NK-92 (cell line): Measurements from ENCODE around the gene GUCY2D.
"Not testable (repeated sequence)": the region's sequence is repeated elsewhere in the genome, so short reads cannot be mapped to it uniquely, and the experiment has no call there.

Source experiments
- DNase-seq: peaks from one replicate; lab custom pipeline; 2025; ENCODE audit not compliant: unreplicated experiment; lab: John Stamatoyannopoulos, UW

The GUCY2D gene

DNA sequence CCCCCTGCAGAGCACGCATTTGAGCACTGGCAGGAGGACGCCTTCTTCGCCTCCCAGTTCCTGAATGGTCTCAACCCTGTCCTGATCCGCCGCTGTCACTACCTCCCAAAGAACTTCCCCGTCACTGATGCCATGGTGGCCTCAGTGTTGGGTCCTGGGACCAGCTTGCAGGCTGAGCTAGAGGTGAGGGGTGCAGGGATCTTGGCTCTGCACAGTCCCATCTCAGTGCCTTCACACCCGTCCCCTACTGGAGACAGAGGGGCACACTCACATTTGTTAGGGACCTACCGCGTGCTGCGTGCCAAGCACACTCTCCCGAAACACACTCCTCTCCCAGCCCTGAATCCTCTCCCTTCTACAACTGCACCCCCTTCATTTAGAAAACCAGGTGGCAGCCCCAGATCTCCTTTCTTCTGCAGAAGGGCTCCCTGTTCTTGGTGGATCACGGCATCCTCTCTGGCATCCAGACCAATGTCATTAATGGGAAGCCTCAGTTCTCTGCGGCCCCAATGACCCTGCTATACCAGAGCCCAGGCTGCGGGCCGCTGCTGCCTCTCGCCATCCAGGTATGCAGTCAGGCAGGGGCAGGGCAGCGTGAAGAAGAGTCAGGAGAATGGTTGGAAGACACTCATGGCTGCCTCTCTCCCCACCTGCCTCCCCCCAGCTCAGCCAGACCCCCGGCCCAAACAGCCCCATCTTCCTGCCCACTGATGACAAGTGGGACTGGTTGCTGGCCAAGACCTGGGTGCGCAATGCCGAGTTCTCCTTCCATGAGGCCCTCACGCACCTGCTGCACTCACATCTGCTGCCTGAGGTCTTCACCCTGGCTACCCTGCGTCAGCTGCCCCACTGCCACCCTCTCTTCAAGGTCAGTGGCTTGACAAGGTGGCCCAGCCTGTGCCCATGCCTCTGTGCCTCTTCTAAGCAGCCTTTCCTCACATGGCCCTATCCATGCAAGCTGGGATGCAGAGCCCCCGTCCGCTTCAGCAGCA, 42.7 kb downstream of the GUCY2D start:
- no peak for DNase-seq

DNA sequence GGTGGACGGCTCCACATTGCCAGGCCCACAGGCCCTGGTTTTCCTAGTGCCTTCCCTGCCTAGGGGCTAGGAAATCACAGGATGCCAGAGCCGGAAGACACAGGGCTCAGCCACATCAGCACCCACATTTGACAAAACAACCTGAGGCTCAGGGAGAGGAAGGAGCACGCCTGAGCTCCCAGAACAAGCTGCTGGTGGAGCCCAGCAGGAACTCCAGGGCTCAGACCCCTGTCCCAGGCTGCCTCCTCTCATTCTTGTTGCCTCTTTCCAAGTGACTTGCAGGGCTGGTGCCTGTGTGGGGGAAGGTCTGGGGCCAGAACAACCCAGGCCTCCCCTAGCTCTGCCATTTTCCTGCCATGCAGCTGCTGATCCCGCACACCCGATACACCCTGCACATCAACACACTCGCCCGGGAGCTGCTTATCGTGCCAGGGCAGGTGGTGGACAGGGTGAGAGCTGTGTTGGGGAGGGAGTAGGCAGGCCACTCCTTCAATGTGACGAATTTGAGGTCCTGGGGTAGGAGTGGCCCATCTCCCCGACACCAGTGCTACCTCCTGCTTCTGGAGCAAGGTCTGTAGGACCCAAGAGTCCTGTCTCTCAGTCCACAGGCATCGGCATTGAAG, 44.0 kb downstream of the GUCY2D start:
- DNase-seq, result no peak

DNA sequence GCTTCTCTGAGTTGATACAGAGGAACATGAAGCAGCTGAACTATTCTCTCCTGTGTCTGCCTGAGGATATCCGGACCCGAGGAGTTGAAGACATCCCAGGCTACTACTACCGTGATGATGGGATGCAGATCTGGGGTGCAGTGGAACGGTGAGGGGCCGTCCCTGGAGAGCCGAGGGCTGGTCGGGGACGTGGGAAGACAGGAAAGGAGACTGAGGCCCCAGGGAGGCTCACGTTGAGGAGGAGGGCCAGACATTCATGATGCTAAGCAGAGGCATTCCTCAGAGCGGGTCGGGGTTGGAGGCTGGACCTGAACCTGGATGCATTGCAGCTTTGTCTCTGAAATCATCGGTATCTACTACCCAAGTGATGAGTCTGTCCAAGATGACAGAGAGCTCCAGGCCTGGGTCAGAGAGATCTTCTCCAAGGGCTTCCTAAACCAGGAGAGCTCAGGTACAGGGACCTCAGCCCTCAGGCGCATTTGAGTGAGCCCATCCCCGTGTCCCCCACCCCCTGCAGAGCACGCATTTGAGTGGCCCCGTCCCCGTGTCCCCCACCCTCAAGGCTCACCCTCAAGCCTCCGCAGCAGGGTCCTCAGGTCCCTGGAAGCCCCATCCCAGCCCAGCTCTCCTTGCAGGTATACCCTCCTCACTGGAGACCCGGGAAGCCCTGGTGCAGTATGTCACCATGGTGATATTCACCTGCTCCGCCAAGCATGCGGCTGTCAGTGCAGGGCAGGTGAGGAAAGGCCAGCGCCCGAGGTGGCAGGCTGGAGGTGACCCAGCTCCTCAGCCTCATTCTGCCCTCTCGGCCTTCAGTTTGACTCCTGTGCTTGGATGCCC, 44.7 kb downstream of the GUCY2D start:
- DNase-seq, result no peak

DNA sequence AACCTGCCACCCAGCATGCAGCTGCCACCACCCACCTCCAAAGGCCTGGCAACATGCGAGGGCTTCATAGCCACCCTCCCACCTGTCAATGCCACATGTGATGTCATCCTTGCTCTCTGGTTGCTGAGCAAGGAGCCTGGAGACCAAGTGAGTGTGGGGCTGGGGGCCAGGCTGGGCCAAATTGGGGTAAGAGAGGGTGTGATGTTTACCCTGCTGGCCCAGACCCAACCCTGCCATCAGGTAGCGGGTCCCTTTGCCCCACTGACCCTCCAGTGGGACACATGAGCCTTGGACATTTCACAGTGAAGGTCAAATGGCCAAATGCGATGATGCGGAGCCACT, 45.3 kb downstream of the GUCY2D start:
- no peak for DNase-seq

DNA sequence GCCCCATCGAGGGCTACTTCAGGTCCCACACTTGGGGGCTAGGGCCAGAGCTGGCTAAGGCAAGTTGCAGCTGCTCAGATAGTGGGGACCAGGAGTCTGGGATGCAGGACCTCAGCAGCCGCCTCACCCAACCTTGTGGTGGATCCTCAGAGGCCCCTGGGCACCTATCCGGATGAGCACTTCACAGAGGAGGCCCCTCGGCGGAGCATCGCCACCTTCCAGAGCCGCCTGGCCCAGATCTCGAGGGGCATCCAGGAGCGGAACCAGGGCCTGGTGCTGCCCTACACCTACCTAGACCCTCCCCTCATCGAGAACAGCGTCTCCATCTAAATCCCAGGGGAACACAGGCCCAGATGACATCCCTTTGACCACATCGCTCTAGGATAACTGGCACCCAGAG, 45.8 kb downstream of the GUCY2D start:
- no peak for DNase-seq

DNA sequence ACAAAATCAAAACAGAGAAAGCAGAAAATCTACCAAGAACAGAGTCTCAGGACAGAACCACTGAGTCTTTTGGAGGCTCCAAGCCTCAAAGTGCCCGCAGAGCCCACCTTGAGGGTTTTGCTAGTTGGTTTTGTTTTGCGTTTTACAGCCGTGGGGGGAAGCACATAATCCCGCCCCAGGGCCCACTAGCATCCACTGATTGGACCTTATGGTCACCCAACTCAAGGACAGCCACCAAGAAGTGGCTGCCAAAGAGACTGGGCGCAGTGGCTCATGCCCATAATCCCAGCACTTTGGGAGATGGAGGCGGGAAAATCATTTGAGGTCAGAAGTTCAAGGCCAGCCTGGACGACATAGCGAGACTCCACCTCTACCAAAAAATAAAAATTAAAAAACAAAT, 46.3 kb downstream of the GUCY2D start:
- no peak for DNase-seq

DNA sequence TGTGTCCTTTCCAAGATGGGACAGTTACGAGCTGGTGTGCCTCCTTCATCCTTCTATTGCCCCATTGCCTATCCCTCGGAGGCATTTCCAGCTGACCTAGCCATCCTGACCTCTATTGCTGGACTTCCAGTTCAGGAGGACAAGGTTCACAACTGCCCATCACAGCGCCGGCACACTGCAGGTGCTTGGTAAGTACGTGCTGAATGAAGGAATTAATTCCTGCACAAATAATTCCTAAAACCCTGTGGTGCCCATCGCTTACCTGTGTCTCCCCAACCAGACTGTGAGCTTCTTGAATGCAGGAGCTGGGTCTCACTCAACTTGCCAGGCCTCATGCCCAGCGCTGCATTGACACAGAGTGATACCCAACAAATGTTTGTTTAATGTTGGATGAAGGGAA, 49.4 kb downstream of the GUCY2D start:
- DNase-seq, result no peak

DNA sequence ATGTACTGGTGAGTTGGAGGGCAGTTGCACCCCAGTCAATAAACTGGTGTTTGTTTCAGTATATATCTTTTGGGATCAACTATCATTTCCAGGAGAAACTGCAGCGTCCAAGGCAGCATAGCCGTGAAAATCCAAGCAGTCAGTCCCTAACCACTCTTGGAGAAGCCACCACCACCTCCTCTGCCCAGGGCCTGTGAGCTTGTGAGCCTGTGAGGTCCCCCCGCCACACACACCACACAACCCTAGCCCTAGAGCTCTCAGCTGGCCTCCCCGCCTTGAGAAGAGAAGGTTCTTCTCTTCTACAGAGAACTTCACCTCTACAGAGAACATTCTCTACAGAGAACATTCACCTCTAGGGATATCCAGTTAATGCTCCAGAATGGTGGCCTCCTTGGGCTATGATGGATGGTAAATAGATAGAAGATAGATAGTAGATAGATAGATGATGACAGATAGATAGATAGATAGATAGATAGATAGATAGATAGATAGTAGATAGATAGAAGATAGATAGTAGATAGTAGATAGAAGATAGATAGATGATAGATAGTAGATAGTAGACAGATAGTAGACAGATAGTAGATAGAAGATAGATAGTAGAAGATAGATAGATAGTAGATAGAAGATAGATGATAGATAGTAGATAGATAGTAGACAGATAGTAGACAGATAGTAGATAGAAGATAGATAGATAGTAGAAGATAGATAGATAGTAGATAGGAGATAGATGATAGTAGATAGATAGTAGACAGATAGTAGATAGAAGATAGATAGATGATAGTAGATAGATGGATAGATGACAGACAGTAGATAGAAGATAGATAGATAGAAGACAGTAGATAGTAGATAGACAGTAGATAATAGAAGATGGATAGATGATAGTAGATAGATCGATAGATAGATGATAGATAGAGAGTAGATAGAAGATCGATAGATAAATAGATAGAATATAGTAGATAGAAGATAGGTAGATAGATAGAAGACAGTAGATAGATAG, 50.1 kb downstream of the GUCY2D start:
- DNase-seq, result no peak

DNA sequence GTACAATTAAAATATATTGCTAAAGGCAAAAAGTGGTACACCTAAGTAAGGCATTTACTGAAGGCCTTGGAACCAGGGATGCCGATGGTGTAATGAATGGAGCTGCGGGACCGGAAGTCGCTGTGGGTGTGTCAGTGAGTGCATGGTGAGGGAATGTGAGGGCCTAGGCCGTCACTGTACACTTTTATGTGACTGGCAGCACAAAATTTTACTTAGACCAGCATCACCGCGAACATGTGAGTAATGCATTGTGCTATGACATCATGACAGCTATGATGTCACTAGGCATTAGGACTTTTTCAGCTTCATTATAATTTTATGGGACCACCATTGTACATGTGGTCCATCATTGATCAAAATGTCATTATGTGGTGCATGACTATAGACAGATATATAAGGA, 51.2 kb downstream of the GUCY2D start:
- no peak for DNase-seq

DNA sequence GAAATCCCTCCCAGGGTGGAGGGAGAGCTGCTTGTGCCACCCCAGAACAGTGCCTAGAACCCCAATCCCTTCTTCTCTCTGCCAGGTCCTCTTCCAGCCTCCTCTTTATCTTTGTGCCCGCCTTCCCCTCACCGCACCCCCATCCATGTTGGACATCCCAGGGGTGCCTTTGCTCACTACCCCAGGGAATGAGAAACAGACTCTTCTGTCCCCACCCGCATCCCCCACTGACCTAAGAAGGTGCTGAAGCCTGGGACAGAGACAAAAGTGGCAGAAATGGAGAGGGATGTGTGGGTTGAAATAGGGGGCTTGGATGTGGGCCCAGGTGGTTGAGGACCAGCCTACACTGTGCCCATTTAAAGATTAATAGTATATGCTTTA, 53.4 kb downstream of the GUCY2D start:
- DNase-seq, result no peak

DNA sequence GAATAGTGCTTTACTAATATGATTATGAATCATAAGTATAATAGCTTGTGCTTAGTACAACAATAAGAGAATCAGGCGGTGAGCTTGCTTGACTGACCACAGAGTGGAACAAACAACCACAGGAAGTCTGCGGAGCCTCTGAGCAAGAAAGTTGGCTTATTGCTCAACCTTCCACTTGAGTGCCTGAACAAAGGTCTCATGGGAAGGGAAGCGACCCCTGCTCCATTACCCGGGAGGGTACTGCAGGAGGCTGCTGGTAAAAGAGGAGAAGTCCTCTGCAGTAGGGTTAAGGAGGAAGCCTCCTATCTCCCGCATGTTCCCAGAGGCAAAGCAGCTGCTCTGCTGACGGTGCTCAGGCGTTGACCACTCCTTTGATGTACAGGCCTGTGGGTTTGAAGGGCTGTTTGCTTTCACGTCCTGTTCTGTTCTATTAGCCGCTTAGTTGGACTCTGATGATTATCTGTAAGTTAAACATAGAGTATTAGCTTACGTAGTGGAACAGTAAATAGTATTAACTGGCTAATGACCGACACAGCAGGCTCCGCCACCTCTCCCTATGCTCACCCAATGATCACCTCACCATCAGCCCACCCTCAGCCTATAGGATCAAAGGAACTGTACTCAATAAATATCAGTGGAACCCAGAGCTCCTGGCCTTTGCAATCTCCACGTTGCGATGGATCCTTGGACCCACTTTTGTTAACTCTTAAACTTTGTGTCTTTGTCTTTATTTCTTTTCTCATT, 54.0 kb downstream of the GUCY2D start:
- DNase-seq, result no peak

DNA sequence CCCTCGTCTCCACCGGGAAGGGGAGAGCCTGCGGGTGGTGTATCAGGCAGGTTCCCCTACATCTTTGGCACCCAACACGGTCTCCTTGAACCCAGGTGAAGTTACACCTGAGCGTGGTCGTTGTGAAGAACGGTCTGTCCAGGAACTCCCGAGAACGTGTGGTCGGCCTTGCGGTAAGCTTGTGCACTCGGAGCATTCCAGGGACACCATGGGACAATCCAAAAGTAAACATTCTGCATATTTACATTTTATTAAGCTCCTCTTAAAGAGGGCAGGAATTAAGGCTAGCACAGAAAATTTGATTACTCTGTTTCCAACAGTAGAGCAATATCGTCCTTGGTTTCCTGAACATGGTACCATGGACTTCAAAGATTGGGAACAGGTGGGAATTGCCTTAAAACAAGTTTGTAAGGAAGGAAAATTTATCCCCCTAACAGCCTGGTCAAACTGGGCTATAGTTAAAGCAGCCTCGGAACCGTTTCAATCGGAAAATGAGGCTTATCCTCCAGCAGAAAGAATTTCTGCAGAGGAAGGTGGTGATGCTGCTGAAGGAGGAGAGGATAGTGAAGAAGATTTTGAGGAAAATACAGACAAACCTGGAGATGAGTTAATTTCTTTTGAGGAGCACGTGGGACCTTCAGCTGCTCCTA, 54.7 kb downstream of the GUCY2D start:
- no peak for DNase-seq

DNA sequence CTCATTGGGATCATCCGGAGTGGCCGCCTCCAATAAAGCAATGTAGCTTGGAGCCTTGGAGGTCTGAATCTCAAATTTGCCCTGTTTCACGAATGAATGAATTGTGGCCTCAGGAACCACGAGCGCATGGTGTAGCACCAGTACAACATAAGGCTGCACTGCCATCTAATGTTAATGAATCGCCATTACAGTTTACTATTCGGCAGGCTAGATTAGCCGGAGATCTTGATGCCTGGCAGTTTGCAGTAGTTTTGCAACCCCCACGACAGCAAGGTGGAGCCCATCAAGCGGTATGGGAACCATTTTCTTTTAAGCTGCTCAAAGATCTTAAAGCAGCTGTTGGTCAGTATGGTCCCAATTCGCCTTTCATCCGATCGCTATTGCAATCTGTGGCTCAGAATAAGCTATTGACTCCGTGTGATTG, 55.3 kb downstream of the GUCY2D start:
- no peak for DNase-seq

DNA sequence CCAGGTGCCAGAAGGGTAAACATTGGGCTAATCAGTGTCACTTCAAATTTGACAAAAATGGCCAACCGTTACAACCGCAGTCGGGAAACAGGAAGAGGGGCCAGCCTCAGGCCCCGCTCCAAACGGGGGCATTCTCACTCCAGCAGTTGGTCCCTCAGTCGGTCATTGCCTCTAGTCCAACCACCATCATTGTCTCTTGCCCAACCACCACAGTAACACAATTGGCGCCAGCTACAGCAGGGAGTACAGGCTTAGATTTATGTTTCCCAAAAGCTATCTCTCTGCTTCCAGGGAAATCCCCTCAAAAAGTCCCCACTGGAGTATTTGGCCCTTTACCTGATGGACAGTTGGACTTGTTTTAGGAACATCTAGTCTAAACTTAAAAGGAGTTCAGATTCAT, 56.7 kb downstream of the GUCY2D start:
- no peak for DNase-seq

DNA sequence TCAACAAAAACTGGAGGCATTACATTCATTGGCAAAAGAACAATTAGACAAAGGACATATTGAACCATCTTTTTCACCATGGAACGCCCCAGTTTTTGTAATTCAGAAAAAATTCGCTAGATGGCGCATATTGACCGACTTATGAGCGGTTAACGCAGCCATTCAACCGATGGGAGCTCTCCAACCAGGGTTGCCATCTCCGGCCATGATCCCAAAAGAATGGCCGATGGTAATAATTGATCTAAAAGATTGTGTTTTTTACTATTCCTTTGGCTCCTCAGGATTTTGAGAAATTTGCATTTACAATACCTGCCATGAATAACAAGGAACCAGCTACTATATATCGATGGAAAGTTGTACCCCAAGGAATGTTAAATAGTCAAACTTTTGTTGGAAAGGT, 57.9 kb downstream of the GUCY2D start:
- DNase-seq, result no peak

DNA sequence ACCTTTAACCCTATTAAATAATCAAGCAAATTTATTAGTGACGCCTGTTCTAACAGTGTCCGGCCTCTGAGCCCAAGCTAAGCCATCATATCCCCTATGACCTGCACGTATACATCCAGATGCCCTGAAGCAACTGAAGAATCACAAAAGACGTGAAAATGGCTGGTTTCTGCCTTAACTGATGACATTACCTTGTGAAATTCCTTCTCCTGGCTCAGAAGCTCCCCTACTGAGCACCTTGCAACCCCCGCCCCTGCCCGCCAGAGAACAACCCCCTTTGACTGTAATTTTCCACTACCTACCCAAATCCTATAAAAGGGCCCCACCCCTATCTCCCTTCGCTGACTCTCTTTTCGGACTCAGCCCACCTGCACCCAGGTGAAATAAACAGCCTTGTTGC, 59.4 kb downstream of the GUCY2D start:
- DNase-seq, result not testable (repeated sequence)

DNA sequence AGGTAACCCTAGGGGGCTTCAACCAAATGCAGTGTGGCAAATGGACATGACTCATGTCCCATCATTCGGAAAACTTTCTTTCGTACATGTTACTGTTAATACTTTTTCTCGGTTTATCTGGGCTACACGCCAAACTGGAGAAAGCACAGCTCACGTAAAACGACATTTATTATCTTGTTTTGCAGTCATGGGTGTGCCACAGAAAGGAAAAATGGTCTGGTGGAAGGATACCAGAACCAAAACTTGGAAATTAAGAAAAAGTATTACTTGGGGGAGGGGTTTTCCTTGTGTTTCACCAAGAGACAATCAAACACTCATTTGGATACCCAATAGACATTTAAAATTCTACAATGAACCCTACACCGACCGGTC, 60.0 kb downstream of the GUCY2D start:
- no peak for DNase-seq

DNA sequence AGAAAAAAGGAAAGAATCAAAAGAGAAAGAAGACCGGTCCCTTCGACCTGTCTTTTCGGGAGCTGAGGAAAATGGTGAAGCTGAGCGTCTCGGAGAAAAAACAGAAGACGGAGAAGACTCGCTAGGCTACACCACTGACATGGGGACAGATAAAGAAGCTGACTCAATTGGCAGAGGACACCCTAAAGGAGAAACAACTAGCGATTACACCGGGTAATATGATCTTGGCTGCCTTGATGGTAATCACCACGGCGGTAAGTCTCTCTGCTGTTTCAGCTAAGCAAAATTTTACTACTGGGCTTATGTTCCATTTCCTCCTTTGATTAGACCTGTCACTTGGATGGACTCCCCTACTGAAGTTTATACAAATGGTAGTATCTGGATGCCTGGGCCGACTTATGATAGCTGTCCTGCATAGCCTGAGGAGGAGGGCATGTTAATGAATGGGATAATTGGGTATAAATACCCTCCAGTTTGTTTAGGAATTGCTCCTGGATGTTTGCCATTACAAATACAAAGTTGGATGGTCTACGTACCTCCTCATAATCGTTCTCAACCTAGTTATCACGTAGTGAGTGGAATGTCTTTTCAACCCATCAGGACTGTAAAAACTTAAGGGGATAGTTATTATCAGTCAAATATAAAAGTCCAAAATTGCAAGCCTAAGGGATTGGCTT, 60.5 kb downstream of the GUCY2D start:
- DNase-seq, result no peak
